T-helper 17 cell (primary cell): Measurements from ENCODE around the gene SLC25A33. TPM values are rescaled to one million over a fixed set of nuclear protein-coding genes. Genes with fewer than 3 reads are reported as not detected.

Source experiments
- ATAC-seq: fragments of 150-1000 bp; cut with Tn5 transposase; 2 replicates; pipeline ENCODE4 v1.10.0; 2021; ENCODE audit warnings: mild to moderate bottlenecking, moderate library complexity
- DNase-seq, 3 donors: peaks; one replicate each; pipeline versions ENCODE4 v3.0.0 to v3.0.0-alpha.2; 2020 to 2021
- H3K9me3 ChIP-seq: one replicate; pipeline ENCODE4 v1.7.0; 2013; ENCODE audit warnings: low read length, mild to moderate bottlenecking; ENCODE audit not compliant: control insufficient read depth, poor library complexity, severe bottlenecking
- H3K27ac Mint-ChIP-seq: one replicate; pipeline ENCODE4 v1.8.0; 2022; ENCODE audit warnings: mild to moderate bottlenecking, moderate library complexity, mixed read lengths
- H3K27me3 Mint-ChIP-seq: one replicate; pipeline ENCODE4 v1.8.0; 2022; ENCODE audit warnings: mixed read lengths
- H3K36me3 Mint-ChIP-seq: one replicate; pipeline ENCODE4 v1.8.0; 2022; ENCODE audit warnings: low read depth, mixed read lengths
- H3K4me1 Mint-ChIP-seq: one replicate; pipeline ENCODE4 v1.8.0; 2022; ENCODE audit warnings: mild to moderate bottlenecking, mixed read lengths
- H3K4me3 Mint-ChIP-seq: one replicate; pipeline ENCODE4 v1.8.0; 2022; ENCODE audit warnings: mild to moderate bottlenecking, moderate library complexity, mixed read lengths
- total RNA-seq, 4 donors: library from RNA in 2 of 4; stranded (reverse) in 2 of 4; gene quantifications; one replicate each; pipeline ENCODE4 v1.2.3 and lab custom pipeline; 2022 to 2026

The SLC25A33 gene
- total RNA-seq, 2 donors from 2014 or later = 3.7 to 4.9 TPM

DNA sequence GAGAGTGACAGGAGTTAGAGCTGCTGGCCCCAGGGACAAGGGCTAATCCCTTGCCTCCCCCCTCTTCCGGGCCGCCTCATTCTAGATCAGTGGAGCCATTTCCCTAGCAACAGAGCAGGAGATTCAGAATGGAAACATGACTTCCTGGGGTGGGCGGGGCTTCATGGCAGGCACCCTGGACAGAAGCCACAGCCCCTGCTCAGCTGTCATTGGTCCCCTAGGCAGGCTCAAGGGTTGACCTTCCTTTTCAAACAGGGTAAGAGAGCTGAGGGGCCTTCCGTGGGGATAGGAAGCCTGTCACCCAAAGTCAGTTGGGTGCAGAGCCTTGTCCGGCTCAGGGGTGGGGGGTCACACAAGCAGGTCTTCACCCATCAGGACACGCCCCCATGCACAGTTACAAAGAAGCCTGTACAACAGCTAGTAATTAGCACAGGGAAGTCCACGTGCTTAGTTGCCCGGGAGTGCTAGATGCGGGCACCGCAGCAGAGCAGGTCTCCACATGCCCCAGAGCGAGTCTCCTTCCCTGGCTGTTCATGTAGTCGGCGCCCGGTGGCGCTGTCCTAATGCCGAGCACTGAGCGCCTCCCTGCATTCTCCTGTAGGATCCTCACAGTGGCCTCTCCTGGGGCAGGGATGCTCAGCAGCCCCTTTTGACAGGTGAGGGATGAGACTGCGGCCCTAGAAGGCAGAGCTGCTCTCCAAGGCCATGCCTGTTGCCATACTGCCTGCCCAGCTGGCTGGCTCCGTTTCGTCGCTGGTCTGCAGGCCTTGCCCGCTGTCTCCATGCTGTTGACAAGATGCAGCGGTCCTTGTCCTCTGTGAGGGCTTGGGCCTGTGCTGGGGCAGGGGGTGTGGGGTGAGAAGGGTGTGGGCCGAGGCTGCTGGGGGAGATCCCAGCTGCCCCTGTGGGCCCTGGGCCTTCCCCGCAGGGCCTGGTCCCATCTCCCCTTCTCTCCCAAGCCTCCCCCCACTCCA, 54.5 kb downstream of the SLC25A33 start:
- H3K4me1 Mint-ChIP-seq = peaks cover 22% of the 10 kb centered on the region
- no peaks in the 10 kb centered on the region for H3K27me3 Mint-ChIP-seq
- no peaks in the 10 kb centered on the region for H3K36me3 Mint-ChIP-seq
- ATAC-seq (no peak), DNase-seq (no peak)
- H3K4me3 Mint-ChIP-seq = no peak overlapping the region
- H3K9me3 ChIP-seq = no peaks in the 10 kb centered on the region
- H3K27ac Mint-ChIP-seq = no peak overlapping the region

DNA sequence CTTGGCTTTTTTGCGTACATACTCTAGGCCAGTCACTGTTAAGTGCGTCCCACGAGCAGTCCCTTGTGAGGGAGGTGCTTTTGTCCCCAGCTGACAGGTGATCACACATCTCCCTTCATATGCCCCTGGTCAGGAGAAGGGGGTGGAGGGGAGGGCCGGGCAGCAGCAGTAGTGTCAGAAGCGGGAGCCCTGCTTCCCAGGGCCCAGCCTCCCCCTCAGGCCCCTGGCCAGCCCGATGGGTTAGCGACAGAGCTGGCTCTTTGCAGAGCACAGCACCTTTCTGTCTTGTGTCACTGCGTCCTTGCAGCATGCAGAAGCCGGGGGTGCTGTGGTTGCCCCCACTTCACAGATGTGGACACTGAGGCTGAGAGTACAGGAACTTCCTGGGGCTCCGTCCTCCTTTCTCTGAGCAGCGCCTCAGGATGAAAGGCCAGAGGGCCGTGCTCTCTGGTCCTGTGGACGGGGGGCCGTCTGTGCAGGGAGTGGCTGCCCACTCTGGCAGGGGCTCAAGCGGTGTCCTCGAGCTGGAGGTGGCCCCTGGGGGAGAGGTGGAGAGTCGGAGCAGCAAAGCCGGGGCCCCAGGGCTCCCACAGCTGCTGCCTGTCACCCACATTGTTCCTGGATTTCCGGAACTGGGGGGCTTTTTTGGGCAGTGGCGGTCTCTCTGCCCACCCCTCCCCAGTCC, 55.3 kb downstream of the SLC25A33 start:
- no peaks in the 10 kb centered on the region for H3K27me3 Mint-ChIP-seq
- ATAC-seq (no peak), DNase-seq (no peak)
- H3K27ac Mint-ChIP-seq = no peak overlapping the region
- no peaks in the 10 kb centered on the region for H3K36me3 Mint-ChIP-seq
- peaks cover 19% of the 10 kb centered on the region for H3K4me1 Mint-ChIP-seq
- H3K9me3 ChIP-seq = no peaks in the 10 kb centered on the region
- H3K4me3 Mint-ChIP-seq = no peak overlapping the region

DNA sequence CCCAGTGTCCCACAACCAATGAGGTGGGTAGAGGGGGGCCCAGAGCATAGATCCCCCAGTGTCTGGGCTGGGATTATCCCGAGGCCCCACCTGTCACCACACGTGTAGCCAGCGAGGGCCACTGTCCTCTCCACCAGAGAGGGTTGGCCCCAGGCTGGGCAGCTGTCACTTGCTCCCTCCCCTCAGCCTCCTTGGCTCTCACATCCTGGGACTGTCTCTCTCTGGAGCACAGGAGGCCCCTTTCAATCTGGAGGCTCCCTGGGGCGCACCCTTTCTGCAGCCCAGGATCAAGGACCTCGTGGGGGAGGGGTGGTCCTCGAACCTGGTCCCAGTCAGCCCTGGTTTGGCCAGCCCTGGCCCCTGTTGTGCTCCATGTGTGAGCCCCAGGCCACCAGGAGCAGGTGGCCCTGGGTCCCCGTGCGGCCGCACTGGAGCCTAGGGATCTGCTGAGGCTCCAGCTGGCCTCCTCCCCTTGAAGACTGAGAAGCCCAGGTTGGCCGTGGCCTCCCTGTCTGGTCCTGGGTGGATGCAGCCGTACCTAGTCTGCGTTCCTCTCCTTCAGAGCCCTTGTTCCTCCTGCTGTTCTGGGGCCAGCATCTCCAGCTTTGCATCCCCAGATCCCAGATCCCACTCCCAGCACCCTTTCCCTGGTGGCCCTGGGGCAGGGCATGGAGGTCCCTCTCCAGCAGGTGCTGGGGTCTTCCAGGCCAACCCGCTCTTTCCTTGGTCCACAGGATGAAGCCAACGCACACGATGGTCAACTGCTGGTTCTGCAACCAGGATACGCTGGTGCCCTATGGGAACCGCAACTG, 56.1 kb downstream of the SLC25A33 start:
- H3K9me3 ChIP-seq = no peaks in the 10 kb centered on the region
- ATAC-seq (no peak), DNase-seq (no peak)
- Mint-ChIP-seq H3K4me1 (peaks cover 14% of the 10 kb centered on the region), H3K27me3 (no peaks in the 10 kb centered on the region), H3K27ac (peak overlapping the region; percentile 19), H3K36me3 (no peaks in the 10 kb centered on the region), H3K4me3 (no peak overlapping the region)

DNA sequence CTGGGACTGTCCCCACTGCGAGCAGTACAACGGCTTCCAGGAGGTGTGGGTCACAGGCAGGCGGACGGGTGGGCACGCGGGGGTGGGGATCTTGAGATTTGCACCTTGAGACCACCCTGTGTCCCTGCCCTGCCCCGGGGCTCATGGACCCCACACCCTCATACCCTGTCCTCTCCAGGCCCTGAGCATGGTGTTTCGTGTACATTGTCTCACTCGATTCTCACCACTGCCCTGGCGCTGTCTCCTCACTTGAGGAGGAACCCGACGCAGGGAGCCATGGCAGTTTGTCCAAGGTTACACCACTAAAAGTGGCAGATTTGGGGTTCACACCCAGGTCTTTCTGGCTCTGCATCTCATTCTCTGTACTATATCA, 56.7 kb downstream of the SLC25A33 start:
- DNase-seq (no peak), ATAC-seq (no peak)
- H3K9me3 ChIP-seq = no peaks in the 10 kb centered on the region
- peaks cover 9% of the 10 kb centered on the region for H3K4me1 Mint-ChIP-seq
- H3K4me3 Mint-ChIP-seq = no peak overlapping the region
- no peaks in the 10 kb centered on the region for H3K36me3 Mint-ChIP-seq
- H3K27me3 Mint-ChIP-seq = no peaks in the 10 kb centered on the region
- H3K27ac Mint-ChIP-seq = peak overlapping the region; percentile 19

DNA sequence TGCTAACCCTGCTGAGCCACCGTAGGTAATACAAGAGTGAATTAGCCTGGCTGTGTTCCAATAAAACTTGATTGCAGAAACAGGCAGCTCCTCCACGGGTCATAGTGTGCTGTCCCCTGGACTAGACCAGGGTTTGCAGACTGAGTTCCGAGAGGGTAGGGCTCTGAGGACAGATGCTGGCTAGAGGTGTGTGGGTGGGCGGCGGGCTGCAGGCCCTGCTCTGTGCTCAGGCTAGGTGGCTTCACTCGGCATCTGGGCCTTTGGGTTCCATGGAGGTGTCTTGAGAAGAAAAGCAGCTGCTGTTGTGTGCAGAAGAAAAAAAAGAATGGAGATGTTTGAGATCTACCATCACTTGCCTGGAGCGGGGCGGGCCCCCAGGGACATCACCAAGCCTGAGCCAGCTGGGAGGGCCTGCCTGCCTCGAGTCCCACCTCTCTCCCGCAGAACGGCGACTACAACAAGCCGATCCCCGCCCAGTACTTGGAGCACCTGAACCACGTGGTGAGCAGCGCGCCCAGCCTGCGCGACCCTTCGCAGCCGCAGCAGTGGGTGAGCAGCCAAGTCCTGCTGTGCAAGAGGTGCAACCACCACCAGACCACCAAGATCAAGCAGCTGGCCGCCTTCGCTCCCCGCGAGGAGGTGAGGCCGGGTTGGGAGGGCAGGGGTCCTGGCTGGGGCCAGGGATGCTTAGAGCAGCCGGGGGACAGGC, 57.3 kb downstream of the SLC25A33 start:
- Mint-ChIP-seq H3K36me3 (no peaks in the 10 kb centered on the region), H3K27ac (peak overlapping the region; percentile 19), H3K27me3 (no peaks in the 10 kb centered on the region), H3K4me3 (no peak overlapping the region), H3K4me1 (peaks cover 6% of the 10 kb centered on the region)
- ATAC-seq = no peak
- DNase-seq = no peak
- H3K9me3 ChIP-seq = no peaks in the 10 kb centered on the region

DNA sequence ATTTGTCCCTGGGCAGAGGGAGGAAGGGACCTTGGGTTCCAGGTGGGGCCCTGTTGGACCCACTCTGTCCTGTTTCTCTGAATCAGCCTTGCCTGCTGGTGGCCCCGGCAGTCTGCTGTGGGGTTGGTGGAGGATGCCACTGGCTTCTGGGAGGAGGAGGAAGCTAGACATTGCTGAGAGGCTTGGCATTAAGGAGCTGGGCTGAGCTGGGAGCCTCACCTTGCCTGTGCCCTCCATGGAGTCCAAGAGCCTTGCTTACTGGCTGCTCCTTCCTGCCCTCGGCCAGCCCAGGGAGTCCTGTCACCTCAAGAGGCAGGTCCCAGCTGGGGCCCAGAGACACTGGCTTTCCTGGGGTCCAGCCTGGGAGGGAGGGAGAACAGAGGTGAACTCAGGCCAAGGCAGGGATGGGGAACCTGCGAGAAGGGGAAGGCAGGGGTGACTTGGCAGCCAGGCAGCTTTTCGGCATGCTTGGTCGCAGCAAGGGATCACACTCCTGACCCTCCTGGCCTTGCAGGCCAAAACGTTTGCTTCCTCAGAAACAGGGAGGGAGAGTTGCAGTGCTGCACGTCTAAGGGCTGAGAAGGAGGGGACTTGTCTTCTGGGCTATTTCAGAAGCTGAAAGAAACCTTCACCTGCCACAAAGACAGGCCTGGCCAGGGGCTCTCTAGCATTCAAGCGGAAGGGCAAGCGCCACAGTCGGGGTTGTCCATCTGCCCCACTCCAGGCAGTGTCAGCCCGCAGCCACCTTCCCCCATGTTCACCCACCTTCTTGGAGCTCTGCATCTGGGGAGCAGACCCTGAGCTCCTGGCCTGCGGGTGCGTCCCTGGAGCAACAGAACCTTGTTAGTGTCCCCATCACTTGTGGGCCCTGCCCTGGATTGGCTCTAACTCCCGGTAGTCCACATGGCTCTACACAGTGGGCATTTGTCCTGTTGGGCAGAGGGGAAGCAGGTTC, 58.4 kb downstream of the SLC25A33 start:
- no peak overlapping the region for H3K4me3 Mint-ChIP-seq
- no peaks in the 10 kb centered on the region for H3K27me3 Mint-ChIP-seq
- ATAC-seq (no peak), DNase-seq (no peak)
- no peak overlapping the region for H3K27ac Mint-ChIP-seq
- no peaks in the 10 kb centered on the region for H3K36me3 Mint-ChIP-seq
- no peaks in the 10 kb centered on the region for H3K9me3 ChIP-seq
- H3K4me1 Mint-ChIP-seq = peaks cover 4% of the 10 kb centered on the region

DNA sequence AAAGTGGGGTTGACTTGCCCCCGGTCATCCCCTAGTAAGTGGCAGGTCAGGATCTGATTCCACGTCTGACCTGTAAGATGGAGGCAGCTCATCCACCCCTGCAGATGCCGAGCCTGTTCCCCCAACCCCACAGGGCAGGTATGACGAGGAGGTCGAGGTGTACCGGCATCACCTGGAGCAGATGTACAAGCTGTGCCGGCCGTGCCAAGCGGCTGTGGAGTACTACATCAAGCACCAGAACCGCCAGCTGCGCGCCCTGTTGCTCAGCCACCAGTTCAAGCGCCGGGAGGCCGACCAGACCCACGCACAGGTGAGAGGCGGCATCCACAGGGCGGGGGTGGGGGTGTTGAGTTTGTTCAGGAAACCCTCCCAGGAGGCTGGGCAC, 59.0 kb downstream of the SLC25A33 start:
- peaks cover 3% of the 10 kb centered on the region for H3K4me1 Mint-ChIP-seq
- no peaks in the 10 kb centered on the region for H3K9me3 ChIP-seq
- no peaks in the 10 kb centered on the region for H3K27me3 Mint-ChIP-seq
- no peak overlapping the region for H3K27ac Mint-ChIP-seq
- H3K36me3 Mint-ChIP-seq = no peaks in the 10 kb centered on the region
- ATAC-seq = no peak
- no peak for DNase-seq
- no peak overlapping the region for H3K4me3 Mint-ChIP-seq

DNA sequence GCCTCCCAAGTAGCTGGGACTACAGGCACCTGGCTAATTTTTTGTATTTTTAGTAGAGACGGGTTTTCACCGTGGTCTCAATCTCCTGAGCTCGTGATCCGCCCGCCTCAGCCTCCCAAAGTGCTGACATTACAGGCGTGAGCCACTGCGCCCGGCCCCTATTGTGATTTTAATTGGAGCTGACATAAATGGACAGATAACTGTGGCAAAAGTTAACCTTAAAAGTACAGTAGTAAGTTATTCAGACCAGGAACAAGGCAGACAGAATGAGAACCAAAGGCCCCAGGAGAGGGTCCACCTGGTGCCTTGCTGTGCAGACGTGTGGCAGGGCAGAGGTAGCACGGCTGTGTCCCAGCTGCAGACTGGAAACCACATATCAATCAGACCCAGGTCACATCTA, 60.5 kb downstream of the SLC25A33 start:
- Mint-ChIP-seq H3K27me3 (no peaks in the 10 kb centered on the region), H3K4me1 (no peaks in the 10 kb centered on the region), H3K4me3 (no peak overlapping the region), H3K27ac (no peak overlapping the region), H3K36me3 (no peaks in the 10 kb centered on the region)
- H3K9me3 ChIP-seq = no peaks in the 10 kb centered on the region
- no peak for DNase-seq
- ATAC-seq = no peak

DNA sequence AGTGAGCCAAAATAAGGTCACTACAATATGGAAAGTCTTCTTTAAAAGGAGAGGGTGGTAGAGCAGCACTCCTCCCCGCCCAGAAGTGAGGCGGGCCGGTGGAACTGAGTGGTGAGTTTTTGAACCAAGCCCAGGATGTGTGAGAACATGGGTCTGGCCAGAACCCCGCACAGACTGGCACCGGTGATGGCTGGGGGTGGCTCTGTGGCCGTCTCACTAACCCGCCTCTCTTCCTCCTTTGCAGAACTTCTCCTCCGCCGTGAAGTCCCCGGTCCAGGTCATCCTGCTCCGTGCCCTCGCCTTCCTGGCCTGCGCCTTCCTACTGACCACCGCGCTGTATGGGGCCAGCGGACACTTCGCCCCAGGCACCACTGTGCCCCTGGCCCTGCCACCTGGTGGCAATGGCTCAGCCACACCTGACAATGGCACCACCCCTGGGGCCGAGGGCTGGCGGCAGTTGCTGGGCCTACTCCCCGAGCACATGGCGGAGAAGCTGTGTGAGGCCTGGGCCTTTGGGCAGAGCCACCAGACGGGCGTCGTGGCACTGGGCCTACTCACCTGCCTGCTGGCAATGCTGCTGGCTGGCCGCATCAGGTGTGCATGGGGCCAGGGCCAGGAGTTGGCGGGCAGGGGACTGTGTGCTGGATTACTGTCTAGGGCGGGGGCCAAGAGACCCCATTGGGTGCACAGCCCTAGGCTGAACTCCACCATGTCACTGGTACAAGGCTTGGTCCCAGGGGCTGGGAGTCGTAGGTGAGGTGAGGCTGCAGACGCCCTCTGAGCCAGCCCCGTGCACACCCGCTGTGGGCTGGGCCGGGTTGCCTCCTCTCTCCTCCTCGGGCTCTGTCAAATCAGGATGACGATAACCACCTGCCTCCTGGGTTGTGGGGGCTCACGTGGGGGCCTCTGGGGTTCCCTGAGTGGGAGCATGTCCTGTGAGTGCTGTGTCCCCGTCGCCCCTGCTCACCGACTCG, 61.9 kb downstream of the SLC25A33 start:
- no peaks in the 10 kb centered on the region for H3K9me3 ChIP-seq
- Mint-ChIP-seq H3K4me1 (no peaks in the 10 kb centered on the region), H3K4me3 (no peak overlapping the region), H3K27me3 (no peaks in the 10 kb centered on the region), H3K27ac (no peak overlapping the region), H3K36me3 (no peaks in the 10 kb centered on the region)
- ATAC-seq (no peak), DNase-seq (no peak)

DNA sequence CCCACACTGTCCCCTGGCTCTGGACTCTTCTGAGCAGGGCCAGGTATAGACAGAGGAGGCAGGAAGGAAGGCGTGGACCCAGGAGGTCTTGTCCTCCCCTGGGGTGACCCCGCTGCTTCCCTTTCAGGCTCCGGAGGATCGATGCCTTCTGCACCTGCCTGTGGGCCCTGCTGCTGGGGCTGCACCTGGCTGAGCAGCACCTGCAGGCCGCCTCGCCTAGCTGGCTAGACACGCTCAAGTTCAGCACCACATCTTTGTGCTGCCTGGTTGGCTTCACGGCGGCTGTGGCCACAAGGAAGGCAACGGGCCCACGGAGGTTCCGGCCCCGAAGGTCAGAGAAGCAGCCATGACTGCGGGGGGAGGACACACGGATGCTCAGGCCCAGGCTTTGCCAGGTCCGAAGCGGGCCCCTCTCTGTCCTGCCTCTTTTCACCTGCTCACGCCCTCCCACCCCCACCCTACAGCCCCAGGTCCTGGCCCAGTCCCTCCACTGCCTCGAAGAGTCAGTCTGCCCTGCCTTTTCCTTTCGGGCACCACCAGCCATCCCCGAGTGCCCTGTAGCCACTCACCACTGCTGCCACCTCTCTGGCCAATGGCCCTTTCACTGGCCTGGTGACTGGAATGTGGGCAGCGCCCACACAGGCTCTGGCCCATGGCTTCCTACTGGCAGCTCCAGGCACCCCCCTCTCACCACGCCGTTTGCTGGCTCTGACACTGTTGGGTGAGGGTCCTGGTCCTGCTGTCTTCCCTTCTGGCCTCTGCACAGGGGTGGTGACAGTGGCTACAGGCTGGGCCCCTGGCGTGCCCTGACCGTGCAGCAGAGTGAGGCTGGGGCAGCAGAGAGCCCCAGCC, 62.9 kb downstream of the SLC25A33 start:
- Mint-ChIP-seq H3K36me3 (no peaks in the 10 kb centered on the region), H3K4me1 (no peaks in the 10 kb centered on the region), H3K27ac (no peak overlapping the region), H3K4me3 (no peak overlapping the region), H3K27me3 (no peaks in the 10 kb centered on the region)
- H3K9me3 ChIP-seq = no peaks in the 10 kb centered on the region
- DNase-seq = no peak
- ATAC-seq = no peak
